Transverse colon (tissue), 4 donors: Measurements from ENCODE around the gene BCL6B.

Source experiments
- CTCF ChIP-seq, 5 experiments: fragments of 200-600 bp in 3 of 5; fragments of 450-650 bp in 2 of 5; sonication (generic) in 3 of 5; IDR thresholded peaks; 1 replicate in 2 of 5; 2 replicates in 3 of 5; pipeline ENCODE4 v1.5.1; 2016 to 2017; ENCODE audit warnings: antibody characterized with exemption in 5 of 5, inconsistent platforms in 3 of 5, mild to moderate bottlenecking in 2 of 5, moderate library complexity in 1 of 5
- POLR2AphosphoS5 ChIP-seq, 3 donors: sonication (generic); formaldehyde crosslinking; IDR thresholded peaks; one replicate each; pipeline ENCODE4 v1.6.1; 2016; ENCODE audit warnings: antibody characterized with exemption in 3 of 3

DNA sequence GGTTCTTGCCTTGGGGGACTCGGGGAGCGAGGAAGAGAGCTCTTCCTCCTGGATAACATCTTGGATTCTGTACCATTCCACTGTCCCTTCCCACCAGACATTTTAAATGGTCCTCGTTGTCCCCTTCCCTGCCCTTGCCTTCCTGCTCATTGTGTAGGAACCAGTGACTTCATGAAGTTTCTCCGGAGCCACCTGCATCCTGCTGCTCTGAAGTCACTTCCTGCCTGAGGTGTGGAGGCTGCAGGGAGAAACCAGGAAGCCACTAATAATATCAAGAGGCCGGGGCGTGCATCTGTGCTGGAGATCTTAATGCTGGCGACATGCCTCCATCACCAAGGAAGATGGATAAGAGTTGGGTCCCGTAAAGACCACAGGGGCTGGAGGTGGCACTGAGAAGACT lies 6.8 kb downstream of the BCL6B start:
- TF ChIP-seq CTCF (IDR thresholded peaks at IDR 0.05) (no peak), POLR2AphosphoS5 (IDR thresholded peaks at IDR 0.05) (no peak)
